ENCODE measurements around the gene PSME3IP1.
A peak's percentile ranks its signal among the peaks of the same experiment; 100 is the strongest.
"Not testable (repeated sequence)": the region's sequence is repeated elsewhere in the genome, so short reads cannot be mapped to it uniquely, and the experiment has no call there.

The PSME3IP1 gene, protein sequence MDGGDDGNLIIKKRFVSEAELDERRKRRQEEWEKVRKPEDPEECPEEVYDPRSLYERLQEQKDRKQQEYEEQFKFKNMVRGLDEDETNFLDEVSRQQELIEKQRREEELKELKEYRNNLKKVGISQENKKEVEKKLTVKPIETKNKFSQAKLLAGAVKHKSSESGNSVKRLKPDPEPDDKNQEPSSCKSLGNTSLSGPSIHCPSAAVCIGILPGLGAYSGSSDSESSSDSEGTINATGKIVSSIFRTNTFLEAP

DNA sequence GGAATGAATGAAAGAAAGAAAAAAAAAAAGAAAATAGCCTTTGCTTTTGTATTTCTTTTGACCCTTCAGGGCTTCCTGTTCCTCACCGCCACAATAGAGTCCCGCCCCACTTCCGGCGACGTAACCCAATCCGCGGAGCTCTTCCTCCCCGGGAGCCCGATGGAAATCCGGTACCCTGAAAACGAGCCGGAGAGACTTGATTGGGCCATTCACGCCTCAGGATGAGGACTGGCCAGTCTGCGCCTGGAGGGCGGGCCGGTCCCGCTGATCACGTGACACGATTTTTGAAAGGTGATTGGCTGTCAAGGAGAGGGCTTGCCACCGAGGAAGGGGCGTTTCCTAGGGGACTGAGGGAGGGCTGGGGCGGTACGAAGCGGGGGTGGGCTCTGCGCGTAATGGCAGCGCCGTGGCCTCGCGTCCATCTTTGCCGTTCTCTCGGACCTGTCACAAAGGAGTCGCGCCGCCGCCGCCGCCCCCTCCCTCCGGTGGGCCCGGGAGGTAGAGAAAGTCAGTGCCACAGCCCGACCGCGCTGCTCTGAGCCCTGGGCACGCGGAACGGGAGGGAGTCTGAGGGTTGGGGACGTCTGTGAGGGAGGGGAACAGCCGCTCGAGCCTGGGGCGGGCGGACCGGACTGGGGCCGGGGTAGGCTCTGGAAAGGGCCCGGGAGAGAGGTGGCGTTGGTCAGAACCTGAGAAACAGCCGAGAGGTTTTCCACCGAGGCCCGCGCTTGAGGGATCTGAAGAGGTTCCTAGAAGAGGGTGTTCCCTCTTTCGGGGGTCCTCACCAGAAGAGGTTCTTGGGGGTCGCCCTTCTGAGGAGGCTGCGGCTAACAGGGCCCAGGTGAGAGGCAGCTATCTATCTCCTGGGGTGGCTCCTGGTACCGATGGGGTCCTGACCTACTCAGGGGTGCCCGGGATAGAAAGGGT lies at the start of gene PSME3IP1, which contains the start of gene RSPRY1:
Gene PSME3IP1 (minus strand): TSS at position 95 of the 927 bp plus-strand sequence. CDS start 12,185 bp downstream, outside the sequence.
Gene RSPRY1 (plus strand): TSS at position 385 of the 927 bp plus-strand sequence. CDS start 18,330 bp downstream, outside the sequence.
- peak; percentile 98 to 99 for DNase-seq

DNA sequence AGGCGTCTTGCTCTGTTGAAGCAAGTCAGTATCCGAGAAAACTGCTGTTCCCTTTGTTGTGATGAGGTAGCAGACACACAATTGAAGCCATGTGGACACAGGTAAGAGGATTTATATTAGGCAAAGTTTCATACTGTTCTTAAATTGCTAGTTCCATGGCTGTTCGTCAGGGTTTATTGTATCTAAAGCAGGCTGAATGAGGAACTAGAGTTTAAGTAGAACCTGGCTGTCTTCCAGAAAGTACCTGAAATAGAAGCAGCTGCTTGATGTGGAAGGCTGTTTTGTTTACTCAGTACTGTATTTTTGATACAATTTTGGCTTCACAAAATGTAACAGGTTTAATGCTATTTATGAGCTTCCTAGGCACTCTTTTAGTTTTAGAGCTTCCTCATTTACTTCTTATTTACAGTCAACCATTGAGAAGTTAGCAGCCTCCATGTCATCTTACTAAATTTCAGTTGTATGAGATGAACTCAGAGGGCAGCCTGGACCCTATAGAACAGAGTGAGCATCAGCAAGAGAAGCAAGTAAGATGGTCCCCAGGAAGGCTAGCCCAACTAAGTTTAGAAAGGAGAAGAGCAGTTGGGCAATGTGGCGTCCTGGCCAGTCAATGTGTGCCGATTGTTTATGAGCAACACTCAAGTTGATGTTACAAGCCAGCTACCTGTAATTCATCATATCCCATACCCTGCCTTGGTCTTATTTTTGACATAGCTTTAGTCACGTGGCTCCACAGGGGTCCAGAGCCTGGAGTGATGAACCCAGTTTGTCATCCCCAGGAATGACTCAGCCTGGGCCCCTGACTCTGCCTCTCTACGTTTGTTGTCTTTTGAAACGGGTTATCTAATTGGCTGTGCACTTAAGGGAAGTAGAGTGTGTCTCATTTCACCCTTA lies 49.5 kb upstream of the PSME3IP1 start:
- DNase-seq, result peak; percentile 29 to 53

DNA sequence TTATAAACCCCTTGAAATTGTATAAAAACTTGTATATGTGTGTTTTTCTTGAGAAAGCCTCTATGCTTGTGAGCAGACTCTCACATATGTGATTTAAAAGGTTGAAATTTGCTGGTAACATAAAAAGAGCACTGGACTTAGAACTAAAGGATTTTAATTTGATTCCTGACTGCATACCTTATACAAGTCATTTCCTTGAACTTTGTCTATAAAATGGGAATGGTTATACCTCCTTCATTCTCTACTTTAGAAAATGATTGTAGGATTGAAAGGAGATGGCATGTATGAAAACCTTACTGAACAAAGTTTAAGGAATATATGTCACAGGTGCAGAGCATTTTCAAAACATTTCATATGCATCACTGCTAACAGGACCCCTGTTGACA lies 48.9 kb upstream of the PSME3IP1 start:
- no peak for DNase-seq

GRCh38 chr16:57233944-57234706 lies 48.3 kb upstream of the PSME3IP1 start:
- DNase-seq, result no peak

DNA sequence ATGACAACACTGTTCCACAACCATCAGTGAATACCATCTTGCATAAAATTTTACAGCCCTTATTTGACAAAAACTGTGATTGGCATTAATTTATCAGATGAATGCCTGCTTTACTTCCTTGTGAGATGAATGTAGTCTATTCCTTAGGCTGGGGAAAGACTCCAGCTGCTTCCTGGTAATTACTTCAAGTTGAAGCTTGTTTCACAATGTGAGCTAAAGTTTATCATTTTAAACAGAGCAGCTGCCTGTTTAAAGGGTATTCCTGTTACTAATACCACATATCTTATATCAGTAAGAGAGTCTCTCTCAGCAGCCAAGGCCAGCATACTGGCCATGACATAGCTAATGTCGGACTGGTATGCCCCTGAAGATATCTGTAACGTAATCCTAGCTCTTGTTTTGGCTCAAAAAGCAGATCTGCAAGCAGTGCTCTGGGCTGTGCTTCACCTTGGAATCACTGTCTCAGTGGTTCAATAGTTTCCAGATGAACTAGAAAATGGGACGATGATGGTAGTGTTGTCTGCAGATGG lies 46.0 kb upstream of the PSME3IP1 start:
- DNase-seq, result no peak

DNA sequence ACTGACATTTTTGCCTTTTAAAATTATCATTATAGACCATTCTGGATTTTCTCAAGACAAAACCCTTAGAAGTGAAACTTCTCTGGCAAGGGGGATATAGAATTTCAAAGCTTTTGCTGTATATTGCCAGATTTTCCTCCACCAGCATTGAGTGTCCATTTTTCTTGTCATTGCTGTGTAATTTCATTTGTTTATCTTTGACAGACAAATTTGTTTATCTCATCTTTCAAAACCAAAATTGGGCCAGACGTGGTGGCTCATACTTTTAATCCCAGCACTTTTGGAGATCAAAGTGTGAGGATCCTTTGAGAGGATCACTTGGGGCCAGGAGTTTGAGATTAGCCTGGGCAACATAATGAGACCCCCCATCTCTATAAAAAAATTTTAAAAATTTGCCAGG lies 43.2 kb upstream of the PSME3IP1 start:
- DNase-seq, result no peak

DNA sequence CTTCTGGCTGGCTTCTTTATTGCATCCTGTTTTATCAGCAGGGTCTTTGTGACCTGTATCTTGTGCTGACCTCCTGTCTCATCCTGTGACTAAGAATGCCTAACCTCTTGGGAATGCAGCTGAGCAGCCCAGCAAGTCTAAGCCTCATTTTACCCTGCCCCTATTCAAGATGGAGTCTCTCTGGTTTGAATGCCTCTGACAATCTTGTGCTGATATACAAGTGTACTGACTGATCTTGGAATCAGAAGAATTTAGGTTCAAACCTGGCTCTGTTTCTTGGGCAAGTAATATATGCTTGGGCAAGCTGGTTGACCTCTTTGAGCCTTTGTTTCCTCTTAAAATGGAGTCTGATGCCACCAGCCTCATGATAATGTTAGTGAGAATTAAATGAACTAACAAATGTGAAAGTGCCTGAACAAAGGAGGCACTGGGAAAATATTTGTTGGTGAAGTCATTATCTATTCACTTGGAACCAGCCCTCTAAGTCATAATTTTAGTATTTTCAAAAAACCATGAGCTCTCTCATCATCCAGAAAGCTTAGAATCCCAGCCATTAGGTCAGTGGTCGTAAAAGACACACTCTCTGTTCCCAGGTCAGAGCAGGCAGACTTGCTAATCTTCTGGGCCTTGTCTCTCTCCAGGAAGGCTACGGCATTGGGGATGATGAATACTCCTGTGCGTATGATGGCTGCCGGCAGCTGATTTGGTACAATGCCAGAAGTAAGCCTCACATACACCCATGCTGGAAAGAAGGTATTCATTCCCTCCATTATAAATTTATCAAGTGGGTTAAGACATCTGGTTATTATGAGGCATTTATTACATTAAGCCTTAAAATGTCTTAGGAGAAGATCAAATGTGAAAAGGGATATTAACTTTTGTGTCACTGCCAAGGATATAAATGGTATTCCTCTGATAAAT lies 41.1 kb upstream of the PSME3IP1 start:
- no peak for DNase-seq

DNA sequence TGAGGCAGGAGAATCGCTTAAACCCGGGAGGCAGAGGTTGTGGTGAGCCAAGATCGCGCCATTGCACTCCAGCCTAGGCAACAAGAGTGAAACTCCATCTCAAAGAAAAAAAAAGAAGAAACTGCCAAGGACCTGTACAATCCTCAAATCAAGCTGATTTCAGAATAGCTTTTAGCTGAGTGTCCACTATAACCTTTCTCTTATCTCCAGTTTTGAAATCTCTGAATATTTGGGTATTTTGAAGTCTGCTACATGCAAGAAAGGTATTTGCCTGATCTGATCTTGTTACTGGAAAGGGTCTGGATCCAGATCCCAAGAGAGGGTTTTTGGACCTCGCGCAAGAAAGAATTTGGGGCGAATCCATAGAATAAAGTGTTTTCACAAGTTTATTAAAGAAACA lies 40.1 kb upstream of the PSME3IP1 start:
- DNase-seq, result no peak

- no peak for DNase-seq
Measured at GRCh38 chr16:57224651-57225335, 39.0 kb upstream of the PSME3IP1 start.

GRCh38 chr16:57223057-57223456 lies 37.2 kb upstream of the PSME3IP1 start:
- no peak for DNase-seq

GRCh38 chr16:57216968-57217367 lies 31.1 kb upstream of the PSME3IP1 start:
- DNase-seq, result no peak

GRCh38 chr16:57213462-57213861 lies 27.6 kb upstream of the PSME3IP1 start:
- DNase-seq, result no peak

- DNase-seq, result no peak
Measured at GRCh38 chr16:57209780-57210179, 23.9 kb upstream of the PSME3IP1 start.

GRCh38 chr16:57208926-57209325 lies 23.1 kb upstream of the PSME3IP1 start:
- no peak for DNase-seq

- DNase-seq, result no peak
Measured at GRCh38 chr16:57204675-57205074, 18.8 kb upstream of the PSME3IP1 start.

GRCh38 chr16:57203451-57203850 lies 17.6 kb upstream of the PSME3IP1 start:
- DNase-seq, result no peak

- DNase-seq, result no peak
Measured at GRCh38 chr16:57202095-57202886, 16.5 kb upstream of the PSME3IP1 start.

GRCh38 chr16:57200926-57201325 lies 15.1 kb upstream of the PSME3IP1 start:
- DNase-seq, result not testable (repeated sequence)

DNA sequence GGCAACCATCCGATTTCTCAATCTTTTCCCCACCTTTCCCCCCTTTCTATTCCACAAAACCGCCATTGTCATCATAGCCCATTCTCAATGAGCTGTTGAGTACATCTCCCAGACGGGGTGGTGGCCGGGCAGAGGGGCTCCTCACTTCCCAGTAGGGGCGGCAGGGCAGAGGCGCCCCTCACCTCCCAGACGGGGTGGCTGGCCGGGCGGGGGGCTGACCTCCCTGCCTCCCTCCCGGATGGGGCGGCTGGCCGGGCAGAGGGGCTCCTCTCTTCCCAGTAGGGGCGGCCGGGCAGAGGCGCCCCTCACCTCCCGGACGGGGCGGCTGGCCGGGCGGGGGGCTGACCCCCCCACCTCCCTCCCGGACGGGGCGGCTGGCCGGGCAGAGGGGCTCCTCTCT lies 14.5 kb upstream of the PSME3IP1 start:
- DNase-seq, result not testable (repeated sequence)

Data from activated CD4-positive, alpha-beta T cell treated with anti-CD3 and anti-CD28 coated beads, Interleukin-2, amount 50 U/mL, for 48 hours (primary cell).